SK-N-MC (cell line): Measurements from ENCODE around the gene MRNIP.

Source experiments
- EZH2 ChIP-seq: fragments of 200-600 bp; sonication (generic); IDR thresholded peaks from one replicate; pipeline ENCODE4 v1.6.1; 2017; ENCODE audit warnings: antibody characterized with exemption
- FOXP2 ChIP-seq: optimal IDR thresholded peaks from 2 replicates; pipeline ENCODE3; 2011; ENCODE audit warnings: mild to moderate bottlenecking, moderate library complexity; ENCODE audit not compliant: insufficient read depth; ENCODE audit errors: extremely low read length, control extremely low read depth
- POLR2AphosphoS5 ChIP-seq: IDR thresholded peaks from 2 replicates; pipeline ENCODE4 v1.6.1; 2012; ENCODE audit warnings: mild to moderate bottlenecking, low read depth, low read length, borderline replicate concordance

- TF ChIP-seq EZH2 (no peak), POLR2AphosphoS5 (no peak), FOXP2 (no peak)
Measured at GRCh38 chr5:179876610-179876952, 18.0 kb upstream of the MRNIP start.
